Neural progenitor cell (in vitro differentiated cells): Measurements from ENCODE around the gene KLK14. TPM values are rescaled to one million over a fixed set of nuclear protein-coding genes. Genes with fewer than 3 reads are reported as not detected.
A peak's percentile ranks its signal among the peaks of the same experiment; 100 is the strongest.

Experiments
- DNase-seq: peaks from one replicate; pipeline ENCODE4 v3.0.0-alpha.2; 2016; ENCODE audit warnings: low spot score
- H2AFZ ChIP-seq: fragments of 200-600 bp; sonication (generic); replicated peaks from 2 replicates; pipeline ENCODE4 v1.6.1; 2016; ENCODE audit warnings: antibody characterized with exemption
- H3F3A ChIP-seq: fragments of 200-600 bp; sonication (generic); 2 replicates; pipeline ENCODE4 v1.6.1; 2016; ENCODE audit warnings: antibody characterized with exemption, low read depth
- H3K27ac ChIP-seq: fragments of 200-600 bp; sonication (generic); 2 replicates; pipeline ENCODE4 v1.5.1; 2016; ENCODE audit warnings: mild to moderate bottlenecking
- H3K27me3 ChIP-seq: fragments of 200-600 bp; sonication (generic); 2 replicates; pipeline ENCODE4 v1.6.1; 2016; ENCODE audit warnings: mild to moderate bottlenecking, moderate library complexity
- H3K36me3 ChIP-seq: fragments of 200-600 bp; sonication (generic); 2 replicates; pipeline ENCODE4 v1.5.1; 2016
- H3K4me1 ChIP-seq: fragments of 200-600 bp; sonication (generic); 2 replicates; pipeline ENCODE4 v1.6.1; 2016; ENCODE audit warnings: mixed run types
- H3K4me2 ChIP-seq: fragments of 200-600 bp; sonication (generic); 2 replicates; pipeline ENCODE4 v1.6.1; 2016
- H3K4me3 ChIP-seq: fragments of 200-600 bp; sonication (generic); 2 replicates; pipeline ENCODE4 v1.5.1; 2016
- H3K79me2 ChIP-seq: fragments of 200-600 bp; sonication (generic); 2 replicates; pipeline ENCODE4 v1.6.1; 2016; ENCODE audit warnings: low read depth
- H3K9ac ChIP-seq: fragments of 200-600 bp; sonication (generic); 2 replicates; pipeline ENCODE4 v1.6.1; 2016
- H3K9me3 ChIP-seq: fragments of 200-600 bp; sonication (generic); 2 replicates; pipeline ENCODE4 v1.5.1; 2016; ENCODE audit warnings: low read depth
- H4K20me1 ChIP-seq: fragments of 200-600 bp; sonication (generic); 2 replicates; pipeline ENCODE4 v1.6.1; 2016; ENCODE audit warnings: low read depth
- H3K27ac Mint-ChIP-seq: 3 replicates; pipeline ENCODE4 v1.8.0; 2021; ENCODE audit warnings: mixed read lengths
- H3K27me3 Mint-ChIP-seq: 2 replicates; pipeline ENCODE4 v1.8.0; 2022; ENCODE audit warnings: low read depth, mild to moderate bottlenecking, inconsistent platforms, moderate library complexity, mixed read lengths; ENCODE audit not compliant: insufficient read depth
- H3K36me3 Mint-ChIP-seq: 3 replicates; pipeline ENCODE4 v1.8.0; 2021; ENCODE audit warnings: mixed read lengths
- H3K4me1 Mint-ChIP-seq: 3 replicates; pipeline ENCODE4 v1.8.0; 2021; ENCODE audit warnings: mixed read lengths
- H3K4me3 Mint-ChIP-seq: 3 replicates; pipeline ENCODE4 v1.8.0; 2021; ENCODE audit warnings: mild to moderate bottlenecking, moderate library complexity, mixed read lengths
- H3K9me3 Mint-ChIP-seq: 3 replicates; pipeline ENCODE4 v1.8.0; 2020; ENCODE audit warnings: mixed read lengths
- CTCF ChIP-seq: fragments of 200-600 bp; sonication (generic); IDR thresholded peaks from 2 replicates; pipeline ENCODE4 v1.5.1; 2017; ENCODE audit warnings: antibody characterized with exemption, mild to moderate bottlenecking
- EZH2 ChIP-seq: fragments of 200-600 bp; sonication (generic); IDR thresholded peaks from 2 replicates; pipeline ENCODE4 v1.6.1; 2017; ENCODE audit warnings: antibody characterized with exemption, mild to moderate bottlenecking, moderate library complexity
- EZH2phosphoT487 ChIP-seq: fragments of 200-600 bp; sonication (generic); IDR thresholded peaks from 2 replicates; pipeline ENCODE4 v1.6.1; 2017; ENCODE audit warnings: antibody characterized with exemption
- total RNA-seq: library from RNA; depleted of rRNA; stranded (reverse); fragments of >200 nt; gene quantifications from 2 replicates; pipeline ENCODE4 v1.2.3, GENCODE V29; 2015; ENCODE audit warnings: low replicate concordance

KLK14 gene
- total RNA-seq, 1 donor from 2014 or later, result not detected

GRCh38 chr19:51031880-51032225 lies 50.8 kb downstream of the KLK14 start:
- Histone ChIP-seq H3K9me3 (no peaks in the 10 kb centered on the region), H3K27me3 (no peaks in the 10 kb centered on the region), H3K4me3 (no peak overlapping the region), H3K4me2 (no peak overlapping the region), H3K36me3 (no peaks in the 10 kb centered on the region), H3K9ac (no peak overlapping the region), H2AFZ (no peak overlapping the region), H3K79me2 (no peaks in the 10 kb centered on the region), H3K4me1 (peaks cover 11% of the 10 kb centered on the region), H4K20me1 (no peaks in the 10 kb centered on the region), H3K27ac (no peak overlapping the region), H3F3A (no peaks in the 10 kb centered on the region)
- DNase-seq, result no peak
- H3K9me3 Mint-ChIP-seq, result peaks cover 3% of the 10 kb centered on the region
- H3K4me1 Mint-ChIP-seq, result peaks cover under 1% of the 10 kb centered on the region
- TF ChIP-seq EZH2, result no peak
- TF ChIP-seq EZH2phosphoT487, result no peak
- no peak for TF ChIP-seq CTCF
- no peaks in the 10 kb centered on the region for H3K36me3 Mint-ChIP-seq
- no peak overlapping the region for H3K27ac Mint-ChIP-seq
- no peak overlapping the region for H3K4me3 Mint-ChIP-seq
- peaks cover 11% of the 10 kb centered on the region for H3K27me3 Mint-ChIP-seq

GRCh38 chr19:51031220-51031879 lies 51.3 kb downstream of the KLK14 start:
- H3K27ac Mint-ChIP-seq, result peak overlapping the region; percentile 81
- Histone ChIP-seq H3K4me2 (no peak overlapping the region), H2AFZ (no peak overlapping the region), H3K4me3 (no peak overlapping the region), H3K79me2 (no peaks in the 10 kb centered on the region), H3F3A (no peaks in the 10 kb centered on the region), H3K9me3 (no peaks in the 10 kb centered on the region), H4K20me1 (no peaks in the 10 kb centered on the region), H3K36me3 (no peaks in the 10 kb centered on the region), H3K9ac (no peak overlapping the region), H3K27me3 (no peaks in the 10 kb centered on the region), H3K27ac (no peak overlapping the region), H3K4me1 (peaks cover 9% of the 10 kb centered on the region)
- peaks cover 10% of the 10 kb centered on the region for H3K27me3 Mint-ChIP-seq
- peaks cover 3% of the 10 kb centered on the region for H3K9me3 Mint-ChIP-seq
- TF ChIP-seq EZH2, result no peak
- no peak for TF ChIP-seq EZH2phosphoT487
- no peak for TF ChIP-seq CTCF
- H3K36me3 Mint-ChIP-seq, result no peaks in the 10 kb centered on the region
- peaks cover 3% of the 10 kb centered on the region for H3K4me1 Mint-ChIP-seq
- DNase-seq, result no peak
- H3K4me3 Mint-ChIP-seq, result peak overlapping the region; percentile 66

- Mint-ChIP-seq H3K4me1 (peaks cover 3% of the 10 kb centered on the region), H3K27me3 (peaks cover 10% of the 10 kb centered on the region), H3K9me3 (peaks cover 3% of the 10 kb centered on the region), H3K4me3 (no peak overlapping the region), H3K27ac (no peak overlapping the region), H3K36me3 (no peaks in the 10 kb centered on the region)
- DNase-seq, result no peak
- H3K36me3 ChIP-seq, result no peaks in the 10 kb centered on the region
- no peak overlapping the region for H3K4me3 ChIP-seq
- H3K9me3 ChIP-seq, result no peaks in the 10 kb centered on the region
- no peaks in the 10 kb centered on the region for H4K20me1 ChIP-seq
- TF ChIP-seq EZH2 (no peak), CTCF (no peak), EZH2phosphoT487 (no peak)
- peaks cover 14% of the 10 kb centered on the region for H3K4me1 ChIP-seq
- no peaks in the 10 kb centered on the region for H3F3A ChIP-seq
- no peak overlapping the region for H2AFZ ChIP-seq
- no peak overlapping the region for H3K4me2 ChIP-seq
- no peaks in the 10 kb centered on the region for H3K27me3 ChIP-seq
- H3K27ac ChIP-seq, result no peak overlapping the region
- H3K79me2 ChIP-seq, result no peaks in the 10 kb centered on the region
- H3K9ac ChIP-seq, result no peak overlapping the region
Observed at GRCh38 chr19:51030631-51031030, 52.1 kb downstream of the KLK14 start.
